ENCODE data around the gene PRR5. TPM values are rescaled to one million over a fixed set of nuclear protein-coding genes. Genes with fewer than 3 reads are reported as not detected.

Gene PRR5
- total and polyA plus RNA-seq, 3 experiments from 2014 or later = 26.4 to 175 (median 29.9) TPM

- ChIA-PET CTCF (no interaction called here), POLR2A (no interaction called here)
- Mint-ChIP-seq H3K9me3 (no peaks in the 10 kb centered on the region), H3K27ac (peak within 1 kb of the TSS in 1 of 8 donors; percentile 43), H3K27me3 (peaks cover 36 to 51% of the 10 kb centered on the region in 2 donors), H3K4me1 (peaks cover 0 to 7% (median 2%) of the 10 kb centered on the region in 3 donors), H3K4me3 (peak within 1 kb of the TSS; percentile 36 to 79 (median 63)), H3K36me3 (no peaks in the 10 kb centered on the region)
- Histone ChIP-seq H3K4me1 (ENCODE audit: insufficient read depth, low read length) (peaks cover 4% of the 10 kb centered on the region), H3K36me3 (ENCODE audit: insufficient read depth, low read length) (no peaks in the 10 kb centered on the region), H3K4me3 (ENCODE audit: low read length) (no peak within 1 kb of the TSS), H3K27ac (ENCODE audit: low read depth, low read length) (no peak within 1 kb of the TSS), H3K27me3 (ENCODE audit: insufficient read depth, low read length, poor library complexity, severe bottlenecking) (peaks cover 12% of the 10 kb centered on the region), H3K9me3 (ENCODE audit: low read length) (no peaks in the 10 kb centered on the region)
- peak in 3 of 5 donors; percentile 12 to 59 (median 13) for DNase-seq
These were observed 50.5 kb downstream of the PRR5 start, which contains the start of gene ARHGAP8 for GRCh38 chr22:44752285-44753188. TSS of gene ARHGAP8 (plus strand) at chr22:44752575. CDS start at chr22:44786528, 33,953 bp downstream.

GRCh38 chr22:44753189-44754042 lies 51.4 kb downstream of the PRR5 start:
- peak overlapping the region in 2 of 8 donors; percentile 26 to 43 for H3K27ac Mint-ChIP-seq
- H3K36me3 Mint-ChIP-seq = no peaks in the 10 kb centered on the region
- H3K27me3 ChIP-seq (ENCODE audit: insufficient read depth, low read length, poor library complexity, severe bottlenecking) = peaks cover 12% of the 10 kb centered on the region
- no peak overlapping the region for H3K4me3 ChIP-seq (ENCODE audit: low read length)
- H3K4me3 Mint-ChIP-seq = peak overlapping the region; percentile 36 to 79 (median 57)
- no peaks in the 10 kb centered on the region for H3K9me3 ChIP-seq (ENCODE audit: low read length)
- H3K9me3 Mint-ChIP-seq = no peaks in the 10 kb centered on the region
- ChIA-PET CTCF (no interaction called here), POLR2A (no interaction called here)
- no peak overlapping the region for H3K27ac ChIP-seq (ENCODE audit: low read depth, low read length)
- H3K4me1 ChIP-seq (ENCODE audit: insufficient read depth, low read length) = peaks cover 4% of the 10 kb centered on the region
- H3K4me1 Mint-ChIP-seq = peaks cover 0 to 7% (median 2%) of the 10 kb centered on the region in 3 donors
- DNase-seq = peak in 1 of 5 donors; percentile 24
- peaks cover 42 to 56% of the 10 kb centered on the region in 2 donors for H3K27me3 Mint-ChIP-seq
- no peaks in the 10 kb centered on the region for H3K36me3 ChIP-seq (ENCODE audit: insufficient read depth, low read length)

- Histone ChIP-seq H3K4me3 (ENCODE audit: low read length) (no peak overlapping the region), H3K9me3 (ENCODE audit: low read length) (no peaks in the 10 kb centered on the region), H3K27me3 (ENCODE audit: insufficient read depth, low read length, poor library complexity, severe bottlenecking) (peaks cover 12% of the 10 kb centered on the region), H3K36me3 (ENCODE audit: insufficient read depth, low read length) (no peaks in the 10 kb centered on the region), H3K4me1 (ENCODE audit: insufficient read depth, low read length) (peaks cover 4% of the 10 kb centered on the region), H3K27ac (ENCODE audit: low read depth, low read length) (no peak overlapping the region)
- Mint-ChIP-seq H3K9me3 (no peaks in the 10 kb centered on the region), H3K27ac (no peak overlapping the region), H3K4me3 (no peak overlapping the region), H3K4me1 (peaks cover 0 to 7% (median 2%) of the 10 kb centered on the region in 3 donors), H3K36me3 (no peaks in the 10 kb centered on the region), H3K27me3 (peaks cover 45 to 56% of the 10 kb centered on the region in 2 donors)
- ChIA-PET CTCF (interaction anchor here (1.3 kb wide), 1 partner anchor 70 kb away, joined by 3 read pairs; no protein-coding TSS in a partner anchor), POLR2A (no interaction called here)
- DNase-seq = no peak
These were observed 53.0 kb downstream of the PRR5 start for GRCh38 chr22:44754998-44755397.

- Histone ChIP-seq H3K9me3 (ENCODE audit: low read length) (no peaks in the 10 kb centered on the region), H3K4me3 (ENCODE audit: low read length) (no peak overlapping the region), H3K27me3 (ENCODE audit: insufficient read depth, low read length, poor library complexity, severe bottlenecking) (peaks cover 12% of the 10 kb centered on the region), H3K36me3 (ENCODE audit: insufficient read depth, low read length) (no peaks in the 10 kb centered on the region), H3K27ac (ENCODE audit: low read depth, low read length) (no peak overlapping the region), H3K4me1 (ENCODE audit: insufficient read depth, low read length) (peaks cover 4% of the 10 kb centered on the region)
- Mint-ChIP-seq H3K27ac (no peak overlapping the region), H3K4me1 (peaks cover 0 to 7% (median 2%) of the 10 kb centered on the region in 3 donors), H3K27me3 (peaks cover 45 to 52% of the 10 kb centered on the region in 2 donors), H3K4me3 (peak overlapping the region in 1 of 7 donors; percentile 72), H3K36me3 (no peaks in the 10 kb centered on the region), H3K9me3 (no peaks in the 10 kb centered on the region)
- ChIA-PET CTCF (interaction anchor here (1.3 kb wide), 1 partner anchor 71 kb away, joined by 3 read pairs; no protein-coding TSS in a partner anchor), POLR2A (no interaction called here)
- no peak for DNase-seq
These were observed 53.4 kb downstream of the PRR5 start for GRCh38 chr22:44755417-44755816.

- ChIA-PET CTCF (no interaction called here), POLR2A (no interaction called here)
- Mint-ChIP-seq H3K36me3 (no peaks in the 10 kb centered on the region), H3K27ac (no peak overlapping the region), H3K4me1 (peaks cover 0 to 7% (median 2%) of the 10 kb centered on the region in 3 donors), H3K27me3 (peaks cover 39 to 49% of the 10 kb centered on the region in 2 donors), H3K4me3 (no peak overlapping the region), H3K9me3 (no peaks in the 10 kb centered on the region)
- H3K4me1 ChIP-seq (ENCODE audit: insufficient read depth, low read length) = peaks cover 4% of the 10 kb centered on the region
- no peaks in the 10 kb centered on the region for H3K36me3 ChIP-seq (ENCODE audit: insufficient read depth, low read length)
- H3K27ac ChIP-seq (ENCODE audit: low read depth, low read length) = no peak overlapping the region
- no peak overlapping the region for H3K4me3 ChIP-seq (ENCODE audit: low read length)
- no peaks in the 10 kb centered on the region for H3K9me3 ChIP-seq (ENCODE audit: low read length)
- peaks cover 12% of the 10 kb centered on the region for H3K27me3 ChIP-seq (ENCODE audit: insufficient read depth, low read length, poor library complexity, severe bottlenecking)
- no peak for DNase-seq
These were observed 54.0 kb downstream of the PRR5 start for GRCh38 chr22:44755956-44756361.

GRCh38 chr22:44758344-44758973 lies 56.5 kb downstream of the PRR5 start:
- H3K4me1 ChIP-seq (ENCODE audit: insufficient read depth, low read length) = no peaks in the 10 kb centered on the region
- H3K4me3 Mint-ChIP-seq = peak overlapping the region in 1 of 7 donors; percentile 66
- no peaks in the 10 kb centered on the region for H3K36me3 ChIP-seq (ENCODE audit: insufficient read depth, low read length)
- POLR2A ChIA-PET = no interaction called here
- H3K9me3 Mint-ChIP-seq = peaks cover 0 to 6% (median 2%) of the 10 kb centered on the region in 5 donors
- peaks cover 5% of the 10 kb centered on the region for H3K27me3 ChIP-seq (ENCODE audit: insufficient read depth, low read length, poor library complexity, severe bottlenecking)
- H3K36me3 Mint-ChIP-seq = peaks cover 0 to 6% (median 0%) of the 10 kb centered on the region in 3 donors
- no peak overlapping the region for H3K4me3 ChIP-seq (ENCODE audit: low read length)
- peak overlapping the region in 1 of 8 donors; percentile 5 for H3K27ac Mint-ChIP-seq
- CTCF ChIA-PET = no interaction called here
- H3K9me3 ChIP-seq (ENCODE audit: low read length) = no peaks in the 10 kb centered on the region
- no peak overlapping the region for H3K27ac ChIP-seq (ENCODE audit: low read depth, low read length)
- peaks cover 31 to 49% of the 10 kb centered on the region in 2 donors for H3K27me3 Mint-ChIP-seq
- H3K4me1 Mint-ChIP-seq = no peaks in the 10 kb centered on the region
- no peak for DNase-seq

- H3K27me3 ChIP-seq (ENCODE audit: insufficient read depth, low read length, poor library complexity, severe bottlenecking) = no peaks in the 10 kb centered on the region
- peaks cover 0 to 6% (median 2%) of the 10 kb centered on the region in 5 donors for H3K9me3 Mint-ChIP-seq
- POLR2A ChIA-PET = no interaction called here
- no peaks in the 10 kb centered on the region for H3K9me3 ChIP-seq (ENCODE audit: low read length)
- no peaks in the 10 kb centered on the region for H3K4me1 Mint-ChIP-seq
- no peaks in the 10 kb centered on the region for H3K4me1 ChIP-seq (ENCODE audit: insufficient read depth, low read length)
- no peak overlapping the region for H3K4me3 ChIP-seq (ENCODE audit: low read length)
- no peak overlapping the region for H3K4me3 Mint-ChIP-seq
- no peak for DNase-seq
- peaks cover 27 to 44% of the 10 kb centered on the region in 2 donors for H3K27me3 Mint-ChIP-seq
- no peak overlapping the region for H3K27ac Mint-ChIP-seq
- H3K36me3 ChIP-seq (ENCODE audit: insufficient read depth, low read length) = no peaks in the 10 kb centered on the region
- peaks cover 0 to 6% (median 0%) of the 10 kb centered on the region in 3 donors for H3K36me3 Mint-ChIP-seq
- CTCF ChIA-PET = no interaction called here
- no peak overlapping the region for H3K27ac ChIP-seq (ENCODE audit: low read depth, low read length)
These were observed 57.0 kb downstream of the PRR5 start for GRCh38 chr22:44759001-44759400.

Data from CD8-positive, alpha-beta memory T cell (primary cell).